ENCODE data around the gene RUFY3. TPM values are rescaled to one million over a fixed set of nuclear protein-coding genes. Genes with fewer than 3 reads are reported as not detected.

The RUFY3 gene
- total and polyA plus RNA-seq, 4 donors: 17.2 to 122 (median 43.2) TPM

- no peaks in the 10 kb centered on the region for H3K9me3 ChIP-seq (ENCODE audit: control insufficient read depth in 4 of 4, insufficient read depth in 3 of 4, low read length in 3 of 4)
- no peak overlapping the region for H3K27ac ChIP-seq (ENCODE audit: low read depth in 1 of 2, low read length in 1 of 2)
- ATAC-seq (ENCODE audit: insufficient read depth, low FRiP score): no peak
- TF ChIP-seq CTCF (IDR thresholded peaks at IDR 0.05; ENCODE audit: control extremely low read depth, extremely low read depth): no peak
- whole genome bisulfite sequencing, 2 donors: 72 to 88% methylated on average over 2 of the region's 2 CpGs
- DNase-seq: no peak
- H3K27me3 ChIP-seq (ENCODE audit: control insufficient read depth in 3 of 3, insufficient read depth in 3 of 3, low read length in 2 of 3): no peaks in the 10 kb centered on the region
- no peaks in the 10 kb centered on the region for H3K36me3 ChIP-seq (ENCODE audit: control insufficient read depth in 4 of 4, insufficient read depth in 4 of 4, low read length in 4 of 4)
- H3K4me3 ChIP-seq: no peak overlapping the region
- no peak overlapping the region for H3K9ac ChIP-seq (ENCODE audit: insufficient read depth in 1 of 2, low read length in 2 of 2)
- H3K4me1 ChIP-seq (ENCODE audit: control insufficient read depth in 5 of 5, insufficient read depth in 5 of 5, low read length in 5 of 5): peaks cover 0 to 35% (median 3%) of the 10 kb centered on the region in 5 donors
These were observed 15.6 kb downstream of the RUFY3 start for GRCh38 chr4:70737409-70737808.

- H3K4me3 ChIP-seq: no peak overlapping the region
- ATAC-seq (ENCODE audit: insufficient read depth, low FRiP score) (peak; percentile 37), DNase-seq (peak in 2 of 3 donors; percentile 21 to 41)
- no peak overlapping the region for H3K27ac ChIP-seq (ENCODE audit: low read depth in 1 of 2, low read length in 1 of 2)
- no peaks in the 10 kb centered on the region for H3K27me3 ChIP-seq (ENCODE audit: control insufficient read depth in 3 of 3, insufficient read depth in 3 of 3, low read length in 2 of 3)
- 55 to 61% methylated on average over 6 of the region's 6 CpGs for WGBS, 2 donors
- no peaks in the 10 kb centered on the region for H3K9me3 ChIP-seq (ENCODE audit: control insufficient read depth in 4 of 4, insufficient read depth in 3 of 4, low read length in 3 of 4)
- no peak overlapping the region for H3K9ac ChIP-seq (ENCODE audit: insufficient read depth in 1 of 2, low read length in 2 of 2)
- no peaks in the 10 kb centered on the region for H3K36me3 ChIP-seq (ENCODE audit: control insufficient read depth in 4 of 4, insufficient read depth in 4 of 4, low read length in 4 of 4)
- TF ChIP-seq CTCF (IDR thresholded peaks at IDR 0.05; ENCODE audit: control extremely low read depth, extremely low read depth): no peak
- H3K4me1 ChIP-seq (ENCODE audit: control insufficient read depth in 5 of 5, insufficient read depth in 5 of 5, low read length in 5 of 5): peaks cover 0 to 28% (median 6%) of the 10 kb centered on the region in 5 donors
These were observed 18.0 kb downstream of the RUFY3 start for GRCh38 chr4:70739496-70740337.

GRCh38 chr4:70741867-70742658 lies 20.3 kb downstream of the RUFY3 start:
- Histone ChIP-seq H3K27ac (ENCODE audit: low read depth in 1 of 2, low read length in 1 of 2) (no peak overlapping the region), H3K9me3 (ENCODE audit: control insufficient read depth in 4 of 4, insufficient read depth in 3 of 4, low read length in 3 of 4) (no peaks in the 10 kb centered on the region), H3K27me3 (ENCODE audit: control insufficient read depth in 3 of 3, insufficient read depth in 3 of 3, low read length in 2 of 3) (no peaks in the 10 kb centered on the region), H3K9ac (ENCODE audit: insufficient read depth in 1 of 2, low read length in 2 of 2) (no peak overlapping the region), H3K36me3 (ENCODE audit: control insufficient read depth in 4 of 4, insufficient read depth in 4 of 4, low read length in 4 of 4) (no peaks in the 10 kb centered on the region), H3K4me3 (no peak overlapping the region), H3K4me1 (ENCODE audit: control insufficient read depth in 5 of 5, insufficient read depth in 5 of 5, low read length in 5 of 5) (peaks cover 0 to 23% (median 6%) of the 10 kb centered on the region in 5 donors)
- no peak for TF ChIP-seq CTCF (IDR thresholded peaks at IDR 0.05; ENCODE audit: control extremely low read depth, extremely low read depth)
- ATAC-seq (ENCODE audit: insufficient read depth, low FRiP score): no peak
- WGBS, 2 donors: 82 to 91% methylated on average over 5 of the region's 5 CpGs
- DNase-seq: no peak

Measured in lung (tissue), 12 donors.